SK-N-SH treated with all-trans-retinoic acid at 6 μM for 48 hours (cell line): ENCODE data around the gene SYTL2.

ENCODE experiments used
- ARNTL ChIP-seq: fragments of 450-650 bp; formaldehyde crosslinking; IDR thresholded peaks from 2 replicates; pipeline ENCODE4 v1.5.0; 2020; ENCODE audit warnings: low read depth, mild to moderate bottlenecking, moderate library complexity, borderline replicate concordance
- BACH2 ChIP-seq: fragments of 250-450 bp; sonication (Bioruptor Pico); IDR thresholded peaks from 2 replicates; pipeline ENCODE4 v1.9.0; 2021; ENCODE audit warnings: mild to moderate bottlenecking, borderline replicate concordance
- CSRNP3 ChIP-seq: fragments of 250-450 bp; sonication (Bioruptor Pico); IDR thresholded peaks from 2 replicates; pipeline ENCODE4 v1.5.1; 2021; ENCODE audit warnings: mild to moderate bottlenecking, moderate library complexity
- ESRRG ChIP-seq: fragments of 250-450 bp; sonication (Bioruptor Pico); IDR thresholded peaks from 2 replicates; pipeline ENCODE4 v1.6.1; 2021; ENCODE audit warnings: mild to moderate bottlenecking
- RARB ChIP-seq: fragments of 250-450 bp; sonication (Bioruptor Pico); IDR thresholded peaks from 2 replicates; pipeline ENCODE4 v1.8.0; 2021; ENCODE audit warnings: mild to moderate bottlenecking, moderate library complexity
- SNAI2 ChIP-seq: fragments of 250-450 bp; sonication (Bioruptor Pico); IDR thresholded peaks from 2 replicates; pipeline ENCODE4 v1.5.0; 2020; ENCODE audit warnings: mild to moderate bottlenecking, moderate library complexity
- ZNF565 ChIP-seq: fragments of 450-650 bp; formaldehyde crosslinking; conservative IDR thresholded peaks from 2 replicates; pipeline ENCODE4 v1.5.0; 2020; ENCODE audit warnings: low read depth, mild to moderate bottlenecking, moderate library complexity
- ZNF70 ChIP-seq: fragments of 450-650 bp; formaldehyde crosslinking; IDR thresholded peaks from 2 replicates; pipeline ENCODE4 v1.5.0; 2020; ENCODE audit warnings: mild to moderate bottlenecking, moderate library complexity
- ZNF8 ChIP-seq: fragments of 450-650 bp; formaldehyde crosslinking; IDR thresholded peaks from 2 replicates; pipeline ENCODE4 v1.5.0; 2020; ENCODE audit warnings: mild to moderate bottlenecking, moderate library complexity
- TF ChIP-seq, protein P1 (sequence below): fragments of 250-450 bp; sonication (Bioruptor Pico); IDR thresholded peaks from 2 replicates; pipeline ENCODE4 v1.8.0; 2020; ENCODE audit warnings: mild to moderate bottlenecking, moderate library complexity, borderline replicate concordance

DNA sequence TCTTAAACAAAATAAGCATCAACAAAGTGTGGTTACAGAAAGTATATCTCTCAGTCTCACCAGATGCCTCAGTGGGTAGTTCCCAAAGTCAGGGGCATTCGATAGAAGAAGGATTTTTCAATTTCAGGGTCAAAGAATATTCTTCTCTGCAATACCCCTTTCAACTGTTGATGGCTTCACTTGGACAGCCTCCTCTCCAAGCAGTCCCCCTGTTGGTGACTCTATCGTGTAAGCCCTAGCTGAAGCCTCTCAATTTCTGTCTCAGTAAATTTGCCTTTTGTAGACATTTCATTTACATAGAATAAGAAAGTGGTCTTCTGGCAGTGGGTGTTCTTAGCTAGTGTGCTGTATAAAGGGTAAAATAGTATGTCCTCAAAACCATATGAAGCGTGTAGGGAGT lies 33.0 kb upstream of the SYTL2 start:
- TF ChIP-seq BACH2 (CRISPR knock-in tag), result no peak
- no peak for TF ChIP-seq ESRRG
- TF ChIP-seq RARB (CRISPR knock-in tag), result no peak
- TF ChIP-seq CSRNP3 (CRISPR knock-in tag), result no peak
- no peak for TF ChIP-seq SNAI2 (CRISPR knock-in tag)
- TF ChIP-seq, protein P1, sequence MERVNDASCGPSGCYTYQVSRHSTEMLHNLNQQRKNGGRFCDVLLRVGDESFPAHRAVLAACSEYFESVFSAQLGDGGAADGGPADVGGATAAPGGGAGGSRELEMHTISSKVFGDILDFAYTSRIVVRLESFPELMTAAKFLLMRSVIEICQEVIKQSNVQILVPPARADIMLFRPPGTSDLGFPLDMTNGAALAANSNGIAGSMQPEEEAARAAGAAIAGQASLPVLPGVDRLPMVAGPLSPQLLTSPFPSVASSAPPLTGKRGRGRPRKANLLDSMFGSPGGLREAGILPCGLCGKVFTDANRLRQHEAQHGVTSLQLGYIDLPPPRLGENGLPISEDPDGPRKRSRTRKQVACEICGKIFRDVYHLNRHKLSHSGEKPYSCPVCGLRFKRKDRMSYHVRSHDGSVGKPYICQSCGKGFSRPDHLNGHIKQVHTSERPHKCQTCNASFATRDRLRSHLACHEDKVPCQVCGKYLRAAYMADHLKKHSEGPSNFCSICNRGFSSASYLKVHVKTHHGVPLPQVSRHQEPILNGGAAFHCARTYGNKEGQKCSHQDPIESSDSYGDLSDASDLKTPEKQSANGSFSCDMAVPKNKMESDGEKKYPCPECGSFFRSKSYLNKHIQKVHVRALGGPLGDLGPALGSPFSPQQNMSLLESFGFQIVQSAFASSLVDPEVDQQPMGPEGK, result no peak
- TF ChIP-seq ZNF8 (CRISPR knock-in tag), result no peak
- TF ChIP-seq ZNF70 (CRISPR knock-in tag), result no peak
- no peak for TF ChIP-seq ZNF565 (CRISPR knock-in tag)
- no peak for TF ChIP-seq ARNTL (CRISPR knock-in tag)
